Heart left ventricle (tissue), 16 donors: ENCODE measurements around the gene STAM. TPM values are rescaled to one million over a fixed set of nuclear protein-coding genes. Genes with fewer than 3 reads are reported as not detected.

ENCODE experiments used
- ATAC-seq, 4 donors: fragments of 200-7000 bp; cut with Tn5 transposase; one replicate each; pipeline ENCODE4 v1.9.1; 2020 to 2022; ENCODE audit warnings: moderate library complexity in 4 of 4, mild to moderate bottlenecking in 3 of 4, moderate number of reproducible peaks in 1 of 4
- DNase-seq, 5 donors: peaks; one replicate each; pipeline ENCODE4 v3.0.0-alpha.2; 2020
- H3K27ac ChIP-seq, 12 donors: fragments of 200-600 bp; sonication (generic) in 4 of 12; one replicate each; pipeline versions ENCODE4 v1.5.0 to v1.8.0; 2016 to 2022; ENCODE audit warnings: mild to moderate bottlenecking in 2 of 12
- H3K27me3 ChIP-seq, 9 donors: fragments of 200-600 bp; sonication (generic) in 2 of 9; one replicate each; pipeline versions ENCODE4 v1.5.1 to v1.8.0; 2016 to 2022; ENCODE audit warnings: mild to moderate bottlenecking in 3 of 9
- H3K36me3 ChIP-seq, 9 donors: fragments of 200-600 bp; sonication (generic) in 2 of 9; one replicate each; pipeline versions ENCODE4 v1.5.0 to v1.8.0; 2018 to 2022; ENCODE audit warnings: mild to moderate bottlenecking in 2 of 9
- H3K4me1 ChIP-seq, 12 donors: fragments of 200-600 bp; sonication (generic) in 4 of 12; one replicate each; pipeline versions ENCODE4 v1.5.0 to v1.8.0; 2016 to 2022; ENCODE audit warnings: mild to moderate bottlenecking in 3 of 12
- H3K4me3 ChIP-seq, 12 donors: fragments of 200-600 bp; sonication (generic) in 4 of 12; one replicate each; pipeline versions ENCODE4 v1.5.0 to v1.8.0; 2017 to 2022; ENCODE audit warnings: mild to moderate bottlenecking in 9 of 12, moderate library complexity in 4 of 12
- H3K9me3 ChIP-seq, 12 donors: fragments of 200-600 bp; sonication (generic) in 4 of 12; one replicate each; pipeline versions ENCODE4 v1.5.0 to v1.8.0; 2016 to 2022; ENCODE audit warnings: mild to moderate bottlenecking in 1 of 12
- CTCF ChIP-seq, 12 donors: fragments of 200-600 bp; sonication (generic) in 4 of 12; IDR thresholded peaks; one replicate each; pipeline versions ENCODE4 v1.5.0 to v1.8.0; 2018 to 2022; ENCODE audit warnings: antibody characterized with exemption in 12 of 12, mild to moderate bottlenecking in 5 of 12
- POLR2A ChIP-seq, 2 donors: fragments of 450-650 bp; IDR thresholded peaks; one replicate each; pipeline ENCODE4 v1.6.1; 2017; ENCODE audit warnings: antibody characterized with exemption in 2 of 2, mild to moderate bottlenecking in 2 of 2, moderate library complexity in 2 of 2
- WGBS, 4 donors: extraction: QIAGEN DNeasy Blood & Tissue Kit in 2 of 4; methylation state at CpG; one replicate each; pipeline versions ENCODE4 v1.1.5 to v1.1.7; 2013 to 2018; 5-methylcytosine and 5-hydroxymethylcytosine counted together
- intact Hi-C, 10 donors: fragments of 100-400 bp; cut with DNase I; formaldehyde crosslinking; loops; one replicate each; pipeline versions ENCODE4 v1.11.1 to v1.14.2; 2022
- polyA plus RNA-seq, 2 donors: library from polyadenylated mRNA; stranded (reverse); fragments of 200-250 nt; gene quantifications; one replicate each; pipeline ENCODE4 v1.2.3, GENCODE V29; 2013
- total RNA-seq, 9 donors: library from RNA; depleted of rRNA in 2 of 9; stranded (reverse); fragments of >200 nt in 2 of 9; fragmentation: NEBNext Ultra II Directional in 3 of 9; extraction: Animal tissue kit (Norgen Biotek cat#: 25700) in 3 of 9; gene quantifications; one replicate each; pipeline versions ENCODE4 v1.1.0 to v1.2.4, GENCODE V29; 2016 to 2023
- donor health status: ischemic (EF 13 %, LVEDD 7.1; RV severe dilation, severe dysfunction).
- donor health status: healthy with polysubstance abuse.
- donor health status: DM: no; HTN: yes; CAD: no.
- donor health status: DM: no; HTN: no; CAD: no.
- donor health status: ischemic (EF 25% LVEDD 6.9; RV normal size, moderate dysfunction).
- donor health status: ischemic (EF 25% LVEDD 5.7; RV mildly dilated, moderate dysfunction).
- donor health status: healthy.
- donor health status: DM: yes; HTN: yes; CAD: no.
- donor health status: ischemic (EF 35%, LVEDD 5.7; RV mildly dilated, moderate dysfunction).
- donor health status: nonischemic (EF 11% LVEDD 7.7; RV severe dilation, severe dysfunction).
- donor health status: DM: yes; HTN: yes; CAD: no.
- donor health status: PGD.
- donor health status: ischemic (EF 29% LVEDD 5.4; RV normal size, mild dysfunction).
- donor health status: nonischemic (EF 23%, LVEDD 6.1; RV moderate dilation, normal function).

Gene STAM
- total and polyA plus RNA-seq, 11 donors: 10.9 to 40.0 (median 31.8) TPM

GRCh38 chr10:17756557-17757217 lies 112.7 kb downstream of the STAM start:
- intact Hi-C loops: no loop called here
- peaks cover 0 to 21% (median 0%) of the 10 kb centered on the region in 12 donors for H3K4me1 ChIP-seq
- WGBS, 4 donors: 65 to 68% (median 68%) methylated on average over 7 of the region's 7 CpGs
- H3K36me3 ChIP-seq: no peaks in the 10 kb centered on the region
- H3K9me3 ChIP-seq: no peaks in the 10 kb centered on the region
- no peaks in the 10 kb centered on the region for H3K27me3 ChIP-seq
- DNase-seq (no peak), ATAC-seq (peak in 1 of 4 donors; percentile 20)
- peak overlapping the region in 1 of 12 donors; percentile 5 for H3K27ac ChIP-seq
- H3K4me3 ChIP-seq: no peak overlapping the region
- TF ChIP-seq POLR2A (IDR thresholded peaks at IDR 0.05) (no peak), CTCF (IDR thresholded peaks at IDR 0.05) (no peak)

- no peaks in the 10 kb centered on the region for H3K9me3 ChIP-seq
- 89 to 94% (median 92%) methylated on average over 2 of the region's 2 CpGs for WGBS, 4 donors
- ATAC-seq: no peak
- no peaks in the 10 kb centered on the region for H3K27me3 ChIP-seq
- H3K4me3 ChIP-seq: no peak overlapping the region
- no peak overlapping the region for H3K27ac ChIP-seq
- TF ChIP-seq POLR2A (IDR thresholded peaks at IDR 0.05): no peak
- no peak for TF ChIP-seq CTCF (IDR thresholded peaks at IDR 0.05)
- peaks cover 0 to 21% (median 0%) of the 10 kb centered on the region in 12 donors for H3K4me1 ChIP-seq
- DNase-seq: no peak
- intact Hi-C loops: no loop called here
- H3K36me3 ChIP-seq: no peaks in the 10 kb centered on the region
These were observed 114.2 kb downstream of the STAM start for GRCh38 chr10:17758200-17758599.

- Histone ChIP-seq H3K9me3 (no peaks in the 10 kb centered on the region), H3K4me1 (peaks cover 0 to 21% (median 0%) of the 10 kb centered on the region in 12 donors), H3K27me3 (no peaks in the 10 kb centered on the region), H3K36me3 (no peaks in the 10 kb centered on the region), H3K4me3 (no peak overlapping the region), H3K27ac (peak overlapping the region in 1 of 12 donors; percentile 32)
- DNase-seq (no peak), ATAC-seq (no peak)
- TF ChIP-seq CTCF (IDR thresholded peaks at IDR 0.05) (no peak), POLR2A (IDR thresholded peaks at IDR 0.05) (no peak)
- intact Hi-C loops: no loop called here
These were observed 114.9 kb downstream of the STAM start for GRCh38 chr10:17758896-17759295.

GRCh38 chr10:17764142-17764541 lies 120.2 kb downstream of the STAM start:
- ATAC-seq (no peak), DNase-seq (no peak)
- no peak overlapping the region for H3K27ac ChIP-seq
- no peak overlapping the region for H3K4me3 ChIP-seq
- peaks cover 0 to 14% (median 0%) of the 10 kb centered on the region in 12 donors for H3K4me1 ChIP-seq
- no peak for TF ChIP-seq CTCF (IDR thresholded peaks at IDR 0.05)
- WGBS, 4 donors: 64 to 69% (median 65%) methylated on average over 4 of the region's 4 CpGs
- peaks cover 0 to 6% (median 0%) of the 10 kb centered on the region in 12 donors for H3K9me3 ChIP-seq
- no peaks in the 10 kb centered on the region for H3K27me3 ChIP-seq
- no peaks in the 10 kb centered on the region for H3K36me3 ChIP-seq
- intact Hi-C loops: no loop called here
